ENCODE results near the gene NAT10.

DNA sequence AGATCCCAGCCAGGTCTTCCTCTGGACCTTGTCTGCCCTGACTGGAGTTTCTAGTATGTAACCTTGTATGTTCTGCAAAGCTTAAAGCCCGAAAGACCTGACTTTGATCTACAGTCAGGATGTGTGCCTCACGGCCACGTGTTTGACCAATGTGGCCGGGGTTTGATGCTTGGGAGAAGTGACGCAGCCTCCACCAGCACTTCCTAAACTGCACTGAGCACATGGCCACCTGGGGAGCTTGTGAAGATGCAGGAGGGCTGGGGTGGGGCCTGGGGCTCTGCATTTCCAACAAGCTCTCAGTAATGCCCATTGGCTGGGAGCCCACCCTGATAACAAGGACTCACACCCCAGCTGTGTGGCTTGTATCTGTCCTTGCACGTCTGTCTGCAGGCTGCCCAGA is 53.2 kb downstream of the NAT10 start:
- TF ChIP-seq EZH2 (IDR thresholded peaks at IDR 0.05) (no peak), POLR2AphosphoS5 (IDR thresholded peaks at IDR 0.05; ENCODE audit: borderline replicate concordance, low read depth, low read length) (no peak)

All from SK-N-MC (cell line).